Measurements from ENCODE around the gene COL15A1. TPM values are rescaled to one million over a fixed set of nuclear protein-coding genes. Genes with fewer than 3 reads are reported as not detected.

The COL15A1 gene
- total and polyA plus RNA-seq, 2 of the 8 experiments (the other 6 are each of a cell fraction or from before 2014, with no cell fraction given), result 0.12 to 0.15 TPM

GRCh38 chr9:98924946-98925820 is 18.5 kb upstream of the COL15A1 start:
- POLR2A ChIA-PET (ENCODE audit: partially characterized antibody), result interaction anchor here (1.7 kb wide), 1 partner anchor 9 kb away, joined by 4 read pairs; no protein-coding TSS in a partner anchor
- H4K5ac ChIP-seq (ENCODE audit: insufficient read length, low read depth, low read length), result no peak overlapping the region
- H2AFZ ChIP-seq (ENCODE audit: low read length), result no peak overlapping the region
- CTCF ChIA-PET (ENCODE audit: partially characterized antibody), result interaction anchor here (0.6 to 1.3 kb wide), 4 partner anchors 14 to 216 kb away, joined by 3 to 4 read pairs (median 3); no protein-coding TSS in a partner anchor
- H4K20me1 ChIP-seq (replicated peaks in 1 of 2; ENCODE audit: control insufficient read depth in 1 of 2, insufficient read depth in 2 of 2, low read length in 2 of 2), result no peaks in the 10 kb centered on the region
- H3K79me1 ChIP-seq (ENCODE audit: low read depth, low read length), result no peaks in the 10 kb centered on the region
- H3K23me2 ChIP-seq (ENCODE audit: low read depth, low read length), result no peaks in the 10 kb centered on the region
- H2BK120ac ChIP-seq (replicated peaks; ENCODE audit: low read depth, low read length), result no peak overlapping the region
- H3K23ac ChIP-seq (ENCODE audit: insufficient read length), result no peak overlapping the region
- no peak overlapping the region for H3K27ac ChIP-seq (ENCODE audit: low read depth, low read length)
- H3K36me3 ChIP-seq (ENCODE audit: control insufficient read depth in 2 of 4, insufficient read depth in 4 of 4, low read length in 3 of 4), result no peaks in the 10 kb centered on the region
- no peak overlapping the region for H2BK20ac ChIP-seq (ENCODE audit: low read length)
- no peak overlapping the region for H3K18ac ChIP-seq (ENCODE audit: extremely low read depth, low read length)
- WGBS, 2 experiments (ENCODE audit: extremely low coverage in 1 of 2, insufficient coverage in 1 of 2, insufficient read length in 1 of 2, insufficient replicate concordance in 2 of 2, low coverage in 1 of 2, low lambda C conversion rate in 2 of 2, missing lambda C conversion rate in 1 of 2), result 95% methylated on average over 15 of the region's 15 CpGs; no CpG with 5 or more reads in 1 of the 2 experiments
- no peak overlapping the region for H2AK5ac ChIP-seq (ENCODE audit: low read depth, low read length)
- no peak overlapping the region for H3K14ac ChIP-seq (ENCODE audit: insufficient read length)
- no peaks in the 10 kb centered on the region for H3K9me3 ChIP-seq (ENCODE audit: insufficient read depth in 2 of 2, low read depth in 1 of 2, low read length in 1 of 2)
- no peak overlapping the region for H4K8ac ChIP-seq (ENCODE audit: extremely low read depth, insufficient read depth, low read length)
- 0 out of 2 replicates have a peak overlapping the region, but pooled peaks have one; percentile 12 for H2BK12ac ChIP-seq (ENCODE audit: low read depth, low read length)
- H3K4me3 ChIP-seq (ENCODE audit: extremely low read depth in 1 of 4, insufficient read depth in 2 of 4, low read depth in 3 of 4, low read length in 4 of 4), result no peak overlapping the region
- DNase-seq (ENCODE audit: low read depth in 1 of 2, low spot score in 2 of 2) (no peak), FAIRE-seq (no peak)
- H3K56ac ChIP-seq (replicated peaks; ENCODE audit: insufficient read length, low read depth, low read length), result no peak overlapping the region
- H3K9ac ChIP-seq (replicated peaks in 1 of 4; ENCODE audit: extremely low read depth in 1 of 4, low read depth in 3 of 4, low read length in 3 of 4), result no peak overlapping the region
- no peaks in the 10 kb centered on the region for H3K79me2 ChIP-seq (ENCODE audit: control insufficient read depth in 1 of 2, insufficient read depth in 2 of 2, low read length in 2 of 2)
- H3K4me2 ChIP-seq (ENCODE audit: insufficient read depth in 1 of 2, low read depth in 2 of 2, low read length in 2 of 2), result no peak overlapping the region
- no peak overlapping the region for H2BK5ac ChIP-seq (ENCODE audit: low read depth, low read length)
- H3K4me1 ChIP-seq (replicated peaks in 1 of 4; ENCODE audit: control insufficient read depth in 3 of 4, insufficient read depth in 4 of 4, low read length in 3 of 4), result peaks cover 0 to 6% (median 3%) of the 10 kb centered on the region in 4 experiments; a peak in 4 of 7 replicates
- TF ChIP-seq RNF2 (IDR thresholded peaks at IDR 0.05; ENCODE audit: borderline replicate concordance, low read depth, low read length, missing control alignments, poor library complexity, severe bottlenecking) (no peak), ATF3 (IDR thresholded peaks at IDR 0.05; ENCODE audit: insufficient read depth, low read depth, low read length) (no peak), KDM1A (IDR thresholded peaks at IDR 0.05; ENCODE audit: borderline replicate concordance, low read length) (no peak), NANOG (IDR thresholded peaks at IDR 0.05; ENCODE audit: insufficient read depth, low read depth, low read length, poor library complexity, severe bottlenecking) (no peak), POU5F1 (IDR thresholded peaks at IDR 0.05; ENCODE audit: low read depth, low read length) (no peak), TAF1 (IDR thresholded peaks at IDR 0.05; ENCODE audit: low read depth, low read length) (no peak), SP1 (IDR thresholded peaks at IDR 0.05; ENCODE audit: low read depth, low read length) (no peak)
- no peaks in the 10 kb centered on the region for H3K27me3 ChIP-seq (replicated peaks in 1 of 4; ENCODE audit: control insufficient read depth in 3 of 4, extremely low read depth in 1 of 4, insufficient read depth in 3 of 4, low read length in 3 of 4)
- no peak overlapping the region for H3K4ac ChIP-seq (replicated peaks; ENCODE audit: insufficient read length, low read depth, low read length)
- peak overlapping the region; percentile 14 for H4K91ac ChIP-seq (replicated peaks; ENCODE audit: insufficient read length, low read length)
- no peak overlapping the region for H2BK15ac ChIP-seq (ENCODE audit: low read length)

Data from H1 (cell line).